ENCODE results near the gene SGMS1. TPM values are rescaled to one million over a fixed set of nuclear protein-coding genes. Genes with fewer than 3 reads are reported as not detected.
A peak's percentile ranks its signal among the peaks of the same experiment; 100 is the strongest.

SGMS1 gene
- total RNA-seq, 1 experiment from 2014 or later: 19.7 TPM

DNA sequence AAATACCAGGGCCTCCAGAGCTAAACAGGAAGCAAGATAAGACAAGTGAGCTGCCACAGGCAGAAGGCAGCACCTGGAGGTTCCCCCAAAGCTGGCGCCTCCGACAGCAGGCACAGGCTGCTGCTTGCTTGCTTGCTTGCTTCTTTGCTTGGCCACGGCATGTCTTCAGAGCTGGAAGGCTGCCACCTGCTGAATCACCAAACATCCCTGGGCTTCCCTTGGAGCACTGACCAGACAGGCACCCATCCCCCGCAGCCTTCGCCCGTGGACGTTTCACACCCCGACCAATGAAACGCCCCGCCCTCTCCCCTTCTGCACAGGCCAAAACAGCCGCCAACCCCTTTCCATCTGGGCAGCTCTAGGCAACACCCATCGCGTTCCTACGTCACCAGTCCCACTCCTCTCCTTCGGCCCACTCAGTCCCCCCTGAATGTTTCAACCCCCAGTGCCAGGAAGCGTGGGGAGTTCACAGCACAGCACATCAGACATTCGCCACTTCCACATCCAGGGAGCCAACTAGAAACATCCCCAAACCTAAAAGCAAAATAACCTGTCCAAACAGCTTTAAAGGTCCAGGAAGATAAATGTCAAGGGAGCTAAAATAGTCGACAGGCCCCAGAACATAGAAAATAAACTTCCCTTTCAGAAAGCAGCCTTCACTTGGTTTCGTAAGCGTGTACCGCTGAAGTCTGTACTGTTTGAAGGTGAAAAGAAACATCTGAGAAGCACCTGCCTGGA lies 1.6 kb downstream of the SGMS1 start:
- peak overlapping the region; percentile 87 for H3K4me3 ChIP-seq
- DNase-seq: peak; percentile 95

DNA sequence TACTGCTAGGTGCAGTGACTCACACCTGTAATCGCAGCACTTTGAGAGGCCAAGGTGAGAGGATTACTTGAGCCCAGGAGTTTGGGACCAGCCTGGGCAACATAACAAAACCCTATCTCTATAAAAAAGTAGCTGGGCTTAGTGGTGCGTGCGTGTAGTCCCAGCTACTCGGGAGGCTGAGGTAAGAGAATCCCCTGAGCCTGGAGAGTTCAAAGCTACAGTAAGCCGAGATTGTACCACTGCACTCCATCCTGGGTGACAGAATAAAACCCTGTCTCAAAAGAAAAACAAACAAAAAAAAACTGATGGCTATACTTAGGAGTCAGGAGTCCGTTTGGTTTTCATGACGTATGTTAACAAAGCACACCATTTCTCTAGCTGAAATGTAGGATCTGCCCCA lies 2.9 kb downstream of the SGMS1 start:
- Histone ChIP-seq H3K9me3 (no peaks in the 10 kb centered on the region; the same call in 1 of the 2 replicates), H3K36me3 (no peaks in the 10 kb centered on the region), H3K4me3 (no peak overlapping the region), H3K27me3 (no peaks in the 10 kb centered on the region)
- DNase-seq: no peak

More for the DNA sequence above, 1.6 kb downstream of the SGMS1 start:
- Histone ChIP-seq H3K9me3 (no peaks in the 10 kb centered on the region; the same call in 1 of the 2 replicates), H3K36me3 (no peaks in the 10 kb centered on the region), H3K27me3 (no peaks in the 10 kb centered on the region)

DNA sequence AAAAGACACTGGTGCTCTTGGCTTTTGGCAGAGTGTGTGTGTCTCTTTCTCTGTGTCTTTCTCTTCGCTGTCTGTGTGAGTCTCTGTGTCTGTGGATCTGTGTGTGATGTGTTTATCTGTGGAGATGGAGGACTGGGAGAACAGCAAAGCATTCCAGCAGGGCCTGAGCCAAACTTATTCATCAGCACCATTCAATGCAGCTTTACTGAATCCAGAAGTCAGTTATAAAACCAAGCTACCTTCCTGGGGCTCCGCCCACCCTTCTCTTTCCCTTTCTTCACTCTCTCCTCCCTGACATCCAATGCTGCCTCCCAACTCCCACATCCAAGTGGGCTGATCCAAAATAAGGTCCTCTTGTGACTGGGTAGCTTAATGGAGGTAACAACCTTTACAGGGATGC lies 3.9 kb downstream of the SGMS1 start:
- H3K27me3 ChIP-seq: no peaks in the 10 kb centered on the region
- no peak overlapping the region for H3K4me3 ChIP-seq
- no peak for DNase-seq

DNA sequence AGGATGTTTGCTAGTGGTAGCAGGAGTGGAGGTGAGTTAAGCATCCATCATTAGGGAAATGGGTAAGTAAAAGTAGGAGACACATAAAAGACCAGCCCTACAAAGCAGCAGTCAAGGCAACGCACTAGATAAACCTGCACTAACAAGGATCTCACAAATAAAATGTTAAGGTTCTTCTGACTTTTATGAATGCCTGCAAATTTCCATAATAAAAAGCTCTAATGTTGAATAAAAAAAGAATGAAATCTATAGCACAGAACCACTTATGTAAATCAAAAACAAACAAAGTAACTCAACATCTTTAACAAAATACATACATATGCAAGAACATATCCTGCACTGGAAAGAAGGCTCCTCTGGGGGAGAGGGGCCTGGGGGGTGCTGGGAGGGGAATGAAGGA lies 4.6 kb downstream of the SGMS1 start:
- no peaks in the 10 kb centered on the region; the same call in 1 of the 2 replicates for H3K9me3 ChIP-seq
- H3K27me3 ChIP-seq: no peaks in the 10 kb centered on the region
- H3K36me3 ChIP-seq: no peaks in the 10 kb centered on the region
- no peak for DNase-seq
- no peak overlapping the region for H3K4me3 ChIP-seq

More for the DNA sequence above, 3.9 kb downstream of the SGMS1 start:
- H3K36me3 ChIP-seq: no peaks in the 10 kb centered on the region
- no peaks in the 10 kb centered on the region; the same call in 1 of the 2 replicates for H3K9me3 ChIP-seq

DNA sequence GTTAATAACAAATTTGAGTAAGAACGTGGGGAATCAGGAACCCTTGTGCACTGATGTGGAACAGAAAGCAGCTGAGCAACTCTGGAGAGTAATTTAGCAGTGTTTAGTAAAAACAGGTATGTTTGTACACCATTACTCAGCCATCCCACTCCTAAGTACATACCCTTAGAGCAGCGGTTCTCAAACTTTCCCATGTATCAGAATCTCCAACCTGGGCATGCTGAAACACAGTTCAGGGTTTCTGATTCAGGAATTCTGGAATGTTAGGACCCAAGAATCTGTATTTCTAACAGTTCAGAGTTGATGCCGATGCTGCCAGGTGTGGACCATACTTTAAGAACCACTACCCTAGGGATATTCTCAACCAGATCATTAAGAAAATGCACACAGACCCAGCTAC lies 5.1 kb downstream of the SGMS1 start:
- DNase-seq: no peak
- no peak overlapping the region for H3K4me3 ChIP-seq
- no peaks in the 10 kb centered on the region for H3K36me3 ChIP-seq
- no peaks in the 10 kb centered on the region; the same call in 1 of the 2 replicates for H3K9me3 ChIP-seq
- H3K27me3 ChIP-seq: no peaks in the 10 kb centered on the region

GRCh38 chr10:50615658-50616057 lies 8.1 kb downstream of the SGMS1 start:
- DNase-seq: no peak
- Histone ChIP-seq H3K27me3 (no peaks in the 10 kb centered on the region), H3K9me3 (no peaks in the 10 kb centered on the region), H3K4me3 (no peak overlapping the region), H3K36me3 (no peaks in the 10 kb centered on the region)

DNA sequence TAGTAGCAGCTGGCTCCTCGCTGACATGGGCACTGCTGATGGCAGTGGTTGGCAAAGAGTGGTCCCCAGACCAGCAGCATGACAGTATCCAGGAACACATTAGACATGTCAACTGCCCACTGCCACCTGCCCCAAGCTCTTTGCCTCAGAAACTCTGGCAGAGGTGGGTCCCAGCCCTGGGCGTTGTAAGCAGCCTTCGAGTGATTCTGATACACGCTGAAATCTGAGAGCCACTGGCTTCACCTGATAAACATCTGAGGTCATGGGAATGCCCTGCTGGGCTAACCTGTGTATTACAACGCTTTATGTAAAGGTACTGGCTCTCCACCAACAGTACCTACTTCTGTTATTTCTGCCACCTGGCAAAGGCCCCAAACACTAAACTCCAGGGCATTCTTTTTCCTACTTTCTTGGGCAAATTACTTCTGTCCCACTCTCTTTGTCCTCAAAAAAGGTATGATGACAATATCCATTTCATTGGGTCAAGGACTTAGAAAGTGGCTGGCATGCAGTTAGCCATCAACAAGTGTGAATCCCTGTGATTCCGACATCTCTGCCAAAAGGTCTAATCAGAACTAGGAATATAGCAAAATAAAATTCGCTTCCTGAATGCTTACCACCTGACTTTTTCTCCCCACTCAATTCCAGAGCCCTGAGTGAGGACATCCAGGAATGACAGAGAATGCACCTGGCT lies 9.2 kb downstream of the SGMS1 start:
- H3K4me3 ChIP-seq: no peak overlapping the region
- DNase-seq: no peak
- H3K27me3 ChIP-seq: no peaks in the 10 kb centered on the region
- no peaks in the 10 kb centered on the region for H3K36me3 ChIP-seq
- H3K9me3 ChIP-seq: no peaks in the 10 kb centered on the region

DNA sequence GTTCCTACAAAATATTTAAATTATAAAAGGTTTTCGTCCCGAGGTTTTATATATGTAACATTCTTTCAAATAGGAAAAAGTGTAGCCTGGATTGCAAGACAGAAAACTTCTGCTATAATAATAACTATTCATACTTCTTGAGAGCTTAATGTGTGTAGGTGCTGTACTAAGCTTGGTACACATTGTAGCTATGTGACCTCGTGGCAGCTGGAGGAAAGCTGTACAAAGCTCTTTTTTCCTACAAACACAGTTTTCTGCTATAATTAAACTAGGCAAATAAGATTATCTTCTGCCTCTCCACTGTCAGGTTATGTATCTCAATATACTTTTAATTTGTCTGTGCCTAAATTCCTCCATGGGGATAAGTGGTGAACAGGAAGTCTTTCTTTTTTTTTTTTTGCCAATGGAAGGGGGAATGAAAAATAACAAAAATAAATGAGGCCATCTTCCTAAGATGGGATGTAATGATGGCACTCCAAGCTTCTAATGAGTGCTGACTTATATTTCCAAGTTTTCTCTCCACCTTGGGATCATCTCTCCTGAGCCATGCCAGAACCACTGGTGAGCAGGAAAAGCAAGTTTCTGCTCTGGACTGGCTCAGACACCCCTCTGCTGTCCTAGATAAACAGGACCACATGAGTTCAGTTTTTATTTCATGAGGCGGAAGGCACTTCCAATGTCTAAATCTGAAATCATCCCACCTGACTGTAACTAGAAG lies 9.9 kb downstream of the SGMS1 start:
- Histone ChIP-seq H3K4me3 (no peak overlapping the region), H3K9me3 (no peaks in the 10 kb centered on the region), H3K27me3 (no peaks in the 10 kb centered on the region), H3K36me3 (no peaks in the 10 kb centered on the region)
- no peak for DNase-seq

DNA sequence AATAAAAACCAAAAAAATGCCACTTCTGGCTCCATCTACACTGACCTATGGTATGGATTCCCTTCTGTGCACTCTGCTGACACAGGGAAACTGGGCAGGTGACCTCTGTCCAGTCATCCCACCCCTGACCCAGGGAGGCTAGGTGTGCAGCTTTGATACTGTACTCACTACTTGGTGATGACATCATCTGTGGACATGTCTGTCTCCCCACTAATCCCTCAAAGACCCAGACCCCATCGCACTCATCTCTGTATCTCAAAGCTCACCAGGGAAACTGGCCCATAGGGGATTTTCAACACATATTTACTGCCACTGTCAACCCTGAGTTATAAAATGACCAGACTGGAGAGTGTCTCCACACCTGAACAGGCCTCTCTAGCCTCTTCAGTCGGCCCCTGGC lies 10.6 kb downstream of the SGMS1 start:
- Histone ChIP-seq H3K36me3 (no peaks in the 10 kb centered on the region), H3K9me3 (no peaks in the 10 kb centered on the region), H3K4me3 (no peak overlapping the region), H3K27me3 (no peaks in the 10 kb centered on the region)
- DNase-seq: no peak

DNA sequence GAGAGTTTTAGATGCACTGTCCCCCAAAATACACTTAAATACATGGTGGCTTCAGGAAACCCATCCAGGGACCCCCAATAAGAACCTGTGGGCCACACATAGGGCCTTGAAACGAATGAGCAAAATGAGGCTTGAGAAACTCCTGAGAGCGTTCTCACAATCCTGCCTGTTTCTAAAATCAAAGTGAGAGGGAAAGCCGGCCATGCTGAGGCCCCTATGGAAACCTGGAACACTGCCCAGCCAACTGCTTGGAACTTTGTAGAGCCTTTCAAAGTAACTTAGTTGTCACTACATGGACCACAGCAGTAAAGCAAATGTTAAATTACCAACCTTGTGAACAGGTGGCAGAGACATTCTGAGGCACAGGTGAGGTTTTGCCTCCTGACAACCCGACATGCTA lies 13.4 kb downstream of the SGMS1 start:
- Histone ChIP-seq H3K36me3 (no peaks in the 10 kb centered on the region), H3K4me3 (no peak overlapping the region)

DNA sequence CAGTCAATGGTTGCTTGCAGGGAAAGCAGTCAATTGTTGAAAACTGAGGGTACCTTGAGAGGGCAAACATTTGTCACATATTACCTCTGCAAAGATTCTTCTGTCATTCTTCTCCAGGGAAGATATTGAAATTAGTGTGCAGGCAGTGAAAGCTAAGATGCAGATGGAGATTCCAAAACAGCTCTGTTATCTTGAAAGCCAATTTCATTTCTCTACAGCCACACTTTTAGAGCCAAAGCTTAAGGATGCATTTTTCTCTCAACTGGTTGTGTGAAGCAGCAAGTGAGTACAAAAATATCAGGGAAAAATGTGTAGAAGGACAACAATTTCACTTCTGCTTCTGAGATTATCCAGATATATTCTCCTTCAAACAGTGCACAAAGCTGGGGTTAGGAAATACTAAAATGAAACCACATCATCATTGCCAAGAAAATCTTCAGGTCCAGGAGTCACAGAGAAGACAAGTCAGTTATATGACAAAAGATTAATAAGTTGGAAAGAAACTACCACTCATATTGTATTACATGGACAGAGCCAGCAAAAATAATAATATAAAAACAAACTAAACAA lies 16.3 kb downstream of the SGMS1 start:
- no peaks in the 10 kb centered on the region for H3K36me3 ChIP-seq
- DNase-seq: no peak
- H3K27me3 ChIP-seq: no peaks in the 10 kb centered on the region
- H3K9me3 ChIP-seq: no peaks in the 10 kb centered on the region
- H3K4me3 ChIP-seq: no peak overlapping the region

More for the DNA sequence above, 13.4 kb downstream of the SGMS1 start:
- H3K27me3 ChIP-seq: no peaks in the 10 kb centered on the region
- H3K9me3 ChIP-seq: no peaks in the 10 kb centered on the region
- no peak for DNase-seq

DNA sequence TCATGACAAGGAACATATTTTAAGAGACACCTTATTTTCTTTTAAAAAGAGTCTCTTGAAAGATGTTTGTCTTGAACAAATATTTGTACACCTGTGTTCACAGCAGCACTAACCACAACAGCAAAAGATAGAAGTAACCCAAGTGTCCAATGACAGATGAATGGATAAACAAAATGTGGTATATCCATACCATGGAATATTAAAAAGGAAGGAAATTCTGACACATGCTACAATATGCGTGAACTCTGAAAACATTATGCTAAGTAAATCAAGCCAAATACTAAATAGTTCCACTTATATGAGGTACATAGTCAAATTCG lies 17.8 kb downstream of the SGMS1 start:
- Histone ChIP-seq H3K36me3 (no peaks in the 10 kb centered on the region), H3K27me3 (no peaks in the 10 kb centered on the region), H3K4me3 (no peak overlapping the region), H3K9me3 (no peaks in the 10 kb centered on the region)
- DNase-seq: no peak

DNA sequence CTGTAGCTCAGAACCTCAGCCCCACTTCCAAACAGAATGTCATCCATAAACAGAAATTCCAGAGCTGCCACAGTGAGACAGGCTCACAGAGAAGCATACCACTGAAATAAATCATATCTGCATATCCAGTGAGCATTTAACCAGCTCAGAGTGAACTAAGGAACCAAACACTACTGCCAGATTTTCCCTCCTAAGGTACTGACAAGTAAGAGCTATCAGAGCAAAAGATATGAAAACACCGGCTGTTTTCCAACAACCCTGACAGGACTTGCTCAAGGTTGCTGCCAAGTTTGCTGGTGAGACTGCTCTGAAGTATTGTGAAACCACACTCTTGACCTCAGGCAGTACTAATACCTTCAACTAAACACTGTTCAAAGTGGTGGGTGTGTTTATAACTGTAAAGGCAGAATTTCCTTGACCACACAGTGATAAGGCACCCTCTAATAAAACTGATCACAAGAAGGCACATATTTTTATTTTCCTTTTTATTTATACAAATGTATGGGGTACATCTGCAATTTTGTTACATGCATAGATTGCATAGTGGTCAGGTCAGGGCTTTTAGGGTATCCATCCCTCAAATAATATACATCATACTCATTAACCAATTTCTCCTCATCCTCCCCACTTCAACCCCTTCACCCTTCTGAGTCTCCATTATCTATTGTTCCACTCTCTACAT lies 18.3 kb downstream of the SGMS1 start:
- DNase-seq: peak; percentile 89
- Histone ChIP-seq H3K4me3 (no peak overlapping the region), H3K36me3 (no peaks in the 10 kb centered on the region), H3K27me3 (no peaks in the 10 kb centered on the region), H3K9me3 (no peaks in the 10 kb centered on the region)

GRCh38 chr10:50604809-50605208 lies 18.9 kb downstream of the SGMS1 start:
- DNase-seq: no peak
- no peaks in the 10 kb centered on the region for H3K27me3 ChIP-seq
- peak overlapping the region; percentile 3; the same call in 1 of the 2 replicates for H3K4me3 ChIP-seq
- no peaks in the 10 kb centered on the region for H3K9me3 ChIP-seq
- no peaks in the 10 kb centered on the region for H3K36me3 ChIP-seq

GRCh38 chr10:50604049-50604640 lies 19.6 kb downstream of the SGMS1 start:
- no peaks in the 10 kb centered on the region for H3K36me3 ChIP-seq
- DNase-seq: no peak
- peak overlapping the region; percentile 3; the same call in 1 of the 2 replicates for H3K4me3 ChIP-seq

DNA sequence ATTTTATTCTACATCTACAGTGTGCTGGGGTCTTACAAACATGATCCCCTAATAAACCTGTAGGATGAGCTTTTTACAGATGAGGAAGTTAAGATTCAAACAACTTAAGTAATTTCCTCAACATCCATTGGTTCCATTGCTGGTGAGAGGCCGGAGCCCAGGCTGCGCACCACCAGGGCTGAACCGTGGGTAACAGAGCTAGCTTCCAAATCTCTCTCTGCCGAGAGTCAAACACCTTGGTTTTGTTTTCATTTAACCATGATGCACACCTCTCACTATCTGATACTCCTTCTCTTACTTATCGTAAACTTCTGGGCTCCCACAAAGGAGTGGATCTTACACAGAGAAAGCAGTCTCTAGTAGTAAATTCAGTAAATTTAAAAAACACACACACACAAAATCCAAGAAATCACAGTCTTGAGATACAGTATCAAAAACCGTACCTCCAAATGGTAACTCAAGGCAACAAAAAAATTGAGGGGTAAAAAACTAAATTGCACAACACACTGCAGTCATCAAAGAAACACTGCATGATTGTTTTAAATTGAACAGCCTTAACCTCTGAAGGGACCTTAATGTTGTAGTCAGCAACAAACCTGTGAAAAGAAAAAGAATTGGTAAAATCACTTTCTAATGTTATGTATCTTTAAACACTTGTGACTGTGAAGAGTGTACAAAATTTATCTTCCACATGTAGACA lies 20.5 kb downstream of the SGMS1 start:
- Histone ChIP-seq H3K4me3 (no peak overlapping the region), H3K27me3 (no peaks in the 10 kb centered on the region), H3K36me3 (no peaks in the 10 kb centered on the region), H3K9me3 (no peaks in the 10 kb centered on the region)
- DNase-seq: no peak

More at GRCh38 chr10:50604049-50604640, 19.6 kb downstream of the SGMS1 start:
- Histone ChIP-seq H3K27me3 (no peaks in the 10 kb centered on the region), H3K9me3 (no peaks in the 10 kb centered on the region)
